GM18519 (cell line): Measurements from ENCODE around the gene TOPAZ1.
A peak's percentile ranks its signal among the peaks of the same experiment; 100 is the strongest.
"Not testable (repeated sequence)": the region's sequence is repeated elsewhere in the genome, so short reads cannot be mapped to it uniquely, and the experiment has no call there.

Experiments
- ATAC-seq: cut with Tn5 transposase; IDR thresholded peaks from one replicate; pipeline ENCODE4 v1.9.1; 2021; ENCODE audit warnings: mild to moderate bottlenecking, moderate library complexity; ENCODE audit not compliant: unreplicated experiment, low FRiP score

Gene TOPAZ1

GRCh38 chr3:44326019-44326418 is 84.3 kb downstream of the TOPAZ1 start:
- ATAC-seq: no peak

DNA sequence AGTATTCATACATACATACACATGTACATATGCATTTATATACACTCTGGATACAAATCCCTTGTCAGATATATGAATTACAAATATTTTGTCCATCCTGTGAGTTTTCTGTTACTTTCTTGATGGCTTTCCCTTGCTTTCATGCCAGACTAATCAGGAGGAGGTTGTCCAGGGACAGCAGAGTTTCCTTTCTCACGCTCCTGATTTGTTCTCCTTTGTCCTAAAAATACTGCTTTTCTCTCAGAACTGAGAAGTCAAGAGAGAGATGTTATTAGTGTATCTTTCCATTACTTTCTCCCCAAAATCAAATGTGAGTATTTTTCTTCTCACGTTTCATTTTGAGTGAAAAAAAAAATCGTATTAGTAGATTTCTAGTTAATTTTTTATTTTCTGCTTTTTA is 84.8 kb downstream of the TOPAZ1 start:
- ATAC-seq: no peak

DNA sequence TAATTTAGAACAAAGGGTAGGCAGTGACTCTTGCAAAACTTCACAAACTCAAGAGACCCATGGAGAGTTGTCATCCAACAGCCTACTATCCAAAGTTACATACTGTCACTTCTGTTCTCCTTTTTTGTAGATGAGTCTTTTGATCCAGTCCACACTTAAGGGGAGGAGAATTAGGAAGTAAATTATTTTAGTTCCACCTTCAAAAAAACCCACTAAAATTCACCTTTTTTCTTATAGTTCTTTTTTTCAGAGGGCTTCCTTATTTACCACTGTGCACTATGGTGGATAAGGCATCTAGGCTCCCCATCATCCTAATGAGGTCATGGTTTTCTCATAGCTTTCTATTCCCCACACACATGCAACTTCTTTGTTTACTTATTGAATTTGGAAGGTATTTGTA is 88.3 kb downstream of the TOPAZ1 start:
- no peak for ATAC-seq

DNA sequence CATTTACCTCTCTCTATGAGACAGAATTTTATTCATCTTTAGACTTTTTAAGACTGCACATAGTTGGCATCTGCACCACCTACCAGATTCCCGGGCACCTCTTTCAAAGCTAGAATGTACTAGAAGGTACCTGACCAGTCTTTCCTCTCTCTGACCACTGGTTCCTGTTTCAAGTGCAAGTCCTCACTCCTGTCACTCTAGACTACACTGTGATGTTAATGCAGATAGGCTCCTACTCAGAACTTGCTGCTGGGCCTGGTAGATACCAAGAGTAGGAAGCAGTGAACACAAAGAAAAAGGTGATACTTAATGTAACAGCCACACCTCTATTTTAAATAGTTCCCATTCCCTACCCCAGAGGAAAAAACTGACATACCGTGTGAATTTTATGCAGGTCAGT is 88.8 kb downstream of the TOPAZ1 start:
- no peak for ATAC-seq

GRCh38 chr3:44334326-44334725 is 92.6 kb downstream of the TOPAZ1 start:
- ATAC-seq: no peak

DNA sequence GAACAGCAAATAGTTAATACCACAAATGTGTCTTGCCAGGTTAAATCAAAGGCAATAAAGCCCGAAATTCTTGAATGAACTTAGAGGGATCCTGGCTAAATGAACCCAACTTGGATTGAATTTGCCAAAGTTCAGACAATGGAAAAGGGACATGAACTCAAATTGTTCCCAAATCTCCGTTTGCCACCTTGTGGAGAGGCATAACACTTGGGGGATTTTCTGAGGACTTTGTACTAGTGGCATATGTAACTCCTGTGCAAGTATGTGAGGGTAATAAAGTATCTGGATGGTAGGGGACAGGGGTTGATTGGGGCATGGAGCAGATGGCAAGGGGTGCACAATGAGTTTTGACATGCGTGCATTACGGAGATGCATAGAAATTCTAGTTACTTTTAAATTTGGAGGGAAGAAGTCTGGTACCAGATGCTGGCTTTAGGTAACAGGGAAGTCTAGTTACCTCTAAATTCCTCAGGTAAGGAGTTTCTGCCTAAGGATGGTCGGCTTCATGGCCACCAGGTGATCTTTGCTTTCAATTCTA is 95.6 kb downstream of the TOPAZ1 start:
- ATAC-seq: no peak

GRCh38 chr3:44338010-44338827 is 96.5 kb downstream of the TOPAZ1 start, which contains the start of gene TCAIM:
TCAIM (plus strand) TSS chr3:44338766; CDS start chr3:44354783, 16,017 bp downstream.
- peak; percentile 75 for ATAC-seq

DNA sequence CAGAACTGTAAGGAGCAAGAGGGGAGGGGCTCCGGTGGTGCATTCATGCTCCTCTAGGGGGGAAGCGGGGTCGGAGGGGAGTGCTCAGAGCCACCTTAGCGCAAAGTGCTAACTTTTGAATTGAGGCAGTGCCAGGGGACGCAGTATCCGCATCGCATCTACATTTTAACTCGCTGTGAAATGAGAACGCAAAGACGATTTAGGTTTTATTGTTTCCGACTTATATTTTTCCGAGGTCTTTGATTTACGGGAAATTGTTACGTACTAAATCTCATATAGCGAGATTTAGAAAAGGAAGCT is 97.1 kb downstream of the TOPAZ1 start:
- no peak for ATAC-seq

DNA sequence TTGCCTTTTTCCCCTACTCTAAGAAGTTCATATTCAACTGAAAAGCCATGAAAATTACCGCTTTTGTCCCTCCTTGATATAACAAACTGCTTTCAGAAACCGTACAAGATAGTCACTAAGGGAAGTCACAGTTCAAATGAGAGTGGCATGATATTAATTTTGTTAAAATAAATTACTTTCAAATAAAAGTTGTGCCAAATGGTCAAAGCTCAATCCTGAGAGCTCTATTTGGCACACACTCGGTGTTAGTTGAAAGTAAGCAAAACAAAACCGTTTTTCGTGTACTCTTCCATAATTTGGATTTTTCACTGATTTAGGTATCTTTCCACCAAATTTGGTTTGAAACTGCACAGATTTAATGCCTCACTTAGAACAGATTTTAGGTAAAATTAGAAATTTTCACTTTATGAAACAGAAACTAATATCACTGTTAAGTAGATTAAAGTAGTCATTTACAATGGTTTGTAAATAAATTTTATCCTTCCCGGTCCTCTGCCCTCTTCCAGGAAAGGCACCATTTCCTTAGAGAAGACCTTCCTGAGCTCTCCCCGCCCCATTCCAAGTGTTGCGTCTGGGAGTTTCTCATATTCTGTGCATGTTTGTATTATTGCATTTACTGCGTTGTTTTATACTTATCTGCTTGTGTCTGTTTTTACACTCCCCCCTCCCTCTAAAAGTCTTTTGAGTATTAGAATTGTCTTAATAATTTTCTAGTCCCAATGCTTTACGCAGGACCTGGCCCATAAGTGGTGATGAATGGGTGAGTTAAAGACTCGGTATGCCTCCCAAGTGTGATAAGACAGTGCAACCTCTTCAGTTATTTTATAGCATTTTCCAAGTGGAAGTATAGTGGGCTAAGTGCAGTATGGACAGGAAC is 97.7 kb downstream of the TOPAZ1 start:
- no peak for ATAC-seq

DNA sequence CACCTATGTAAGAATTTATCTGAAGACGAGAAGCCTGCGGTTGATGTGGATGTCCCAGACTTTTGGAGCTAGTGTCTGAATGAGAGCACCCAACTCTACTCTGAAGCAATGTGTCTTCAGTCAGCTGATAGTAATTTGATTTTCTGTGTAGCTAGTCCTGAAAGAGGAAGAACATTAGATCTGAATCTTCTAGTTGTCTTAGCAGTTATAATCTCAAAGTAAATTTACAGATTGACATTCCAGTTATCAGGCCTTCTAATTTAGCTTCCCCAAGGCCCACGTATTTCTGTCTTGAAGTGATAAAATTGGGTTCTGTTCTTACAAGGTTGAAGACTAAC is 98.3 kb downstream of the TOPAZ1 start:
- ATAC-seq: no peak

DNA sequence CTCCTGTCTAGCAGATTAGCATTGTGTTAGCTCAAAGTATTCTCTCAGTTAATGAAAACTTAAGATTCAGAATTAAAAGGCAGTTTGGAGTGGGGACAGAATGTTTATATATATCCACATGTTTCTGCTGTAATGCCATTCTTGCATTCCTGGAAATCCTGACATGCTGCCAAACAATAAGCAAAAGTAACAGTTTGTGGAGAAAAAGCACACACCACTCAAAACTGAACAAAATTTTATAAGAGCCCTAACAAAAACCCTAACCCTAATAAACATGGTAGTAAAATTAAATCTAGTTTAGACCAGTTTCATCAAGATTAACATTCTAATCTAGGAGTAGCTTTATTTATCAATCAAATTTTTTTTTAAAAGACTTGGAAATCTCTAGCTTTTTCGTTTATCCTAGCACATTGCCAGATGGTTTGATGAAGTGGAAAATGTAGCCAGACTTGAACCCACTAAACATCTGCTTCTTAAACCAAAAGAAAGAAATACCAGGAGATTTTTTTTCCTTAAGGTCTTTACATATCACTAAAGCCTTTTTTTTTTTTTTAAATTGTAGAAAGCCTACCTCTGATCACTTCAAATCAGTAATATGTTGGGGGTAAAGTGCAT is 100.6 kb downstream of the TOPAZ1 start:
- ATAC-seq: no peak

DNA sequence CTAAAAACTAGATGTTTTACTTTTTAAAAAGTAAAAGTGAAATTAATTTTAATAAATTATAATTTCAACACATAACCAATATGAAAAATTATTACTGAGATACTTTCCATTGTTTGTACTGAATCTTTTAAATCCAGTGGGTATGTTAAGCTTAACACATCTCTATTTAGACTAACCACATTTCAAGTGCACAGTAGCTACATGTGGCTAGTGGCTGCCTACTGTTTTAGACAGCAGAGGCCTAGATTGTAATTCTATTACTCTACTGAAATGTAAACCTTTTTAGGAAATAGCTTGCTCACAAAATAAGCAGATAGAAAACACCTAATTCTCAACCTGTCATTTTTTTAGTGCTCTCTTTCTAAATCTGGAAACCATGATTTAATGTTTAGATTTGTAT is 101.7 kb downstream of the TOPAZ1 start:
- no peak for ATAC-seq

- ATAC-seq: not testable (repeated sequence)
Measured at GRCh38 chr3:44346590-44346989, 104.9 kb downstream of the TOPAZ1 start.

- ATAC-seq: no peak
Measured at GRCh38 chr3:44348993-44349392, 107.3 kb downstream of the TOPAZ1 start.

DNA sequence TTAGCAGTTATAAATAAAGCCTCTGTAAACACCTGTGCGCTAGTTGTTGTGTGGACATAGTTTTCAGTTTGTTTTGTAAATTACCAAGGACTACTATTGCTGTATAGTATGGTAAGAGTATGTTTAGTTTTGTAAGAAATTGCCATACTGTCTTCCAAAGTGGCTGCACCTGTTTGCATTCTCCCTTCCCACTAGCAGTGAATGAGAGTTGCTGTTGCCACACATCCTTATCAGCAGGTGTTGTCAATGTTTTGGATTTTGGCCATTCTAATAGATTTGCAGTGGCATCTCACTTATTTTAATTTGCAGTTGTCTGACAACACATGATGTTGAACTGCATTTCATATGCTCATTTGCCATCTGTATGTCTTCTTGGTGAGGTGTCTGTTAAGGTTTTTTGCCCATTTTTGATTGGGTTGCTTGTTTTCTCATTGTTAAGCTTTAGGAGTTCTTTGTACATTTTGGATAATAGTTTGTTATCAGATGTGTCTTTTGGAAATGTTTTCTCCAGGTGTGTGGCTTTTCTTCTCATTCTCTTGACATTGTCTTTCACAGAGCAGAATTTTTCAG is 111.8 kb downstream of the TOPAZ1 start:
- no peak for ATAC-seq

GRCh38 chr3:44355362-44356033 is 113.8 kb downstream of the TOPAZ1 start:
- ATAC-seq: no peak

- no peak for ATAC-seq
Measured at GRCh38 chr3:44359146-44359751, 117.6 kb downstream of the TOPAZ1 start.

- no peak for ATAC-seq
Measured at GRCh38 chr3:44363591-44363990, 121.9 kb downstream of the TOPAZ1 start.

- ATAC-seq: no peak
Measured at GRCh38 chr3:44365952-44366351, 124.3 kb downstream of the TOPAZ1 start.

GRCh38 chr3:44375450-44375849 is 133.8 kb downstream of the TOPAZ1 start:
- no peak for ATAC-seq
